Breast epithelium (tissue), 3 donors: ENCODE measurements around the gene GRHL3.

Experiments
- POLR2A ChIP-seq: fragments of 450-650 bp; IDR thresholded peaks from one replicate; pipeline ENCODE4 v1.6.1; 2016; ENCODE audit warnings: antibody characterized with exemption, mild to moderate bottlenecking, moderate library complexity
- POLR2AphosphoS5 ChIP-seq, 3 donors: sonication (generic); formaldehyde crosslinking; IDR thresholded peaks; one replicate each; pipeline ENCODE4 v1.6.1; 2017; ENCODE audit warnings: antibody characterized with exemption in 3 of 3

DNA sequence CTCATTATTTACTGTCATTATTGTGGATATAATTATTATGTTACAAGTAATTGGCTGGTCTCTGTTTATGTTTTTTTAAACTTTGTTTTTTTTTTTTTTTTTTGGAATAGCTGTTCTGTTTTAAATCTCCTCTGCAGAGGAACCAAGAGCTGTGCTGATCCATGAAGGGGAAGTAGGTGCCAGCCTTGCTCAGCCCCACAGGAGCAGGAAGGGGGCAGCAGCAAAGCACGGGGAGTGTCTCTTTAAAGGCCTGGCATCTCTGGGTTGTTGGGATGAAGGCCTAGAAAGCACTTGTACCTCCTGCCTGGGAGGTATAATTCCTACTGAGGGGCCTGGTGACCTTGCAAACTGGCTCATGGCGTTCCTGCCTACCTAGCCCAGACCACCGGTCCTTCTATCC, 2.5 kb upstream of the GRHL3 start:
- TF ChIP-seq POLR2A (no peak), POLR2AphosphoS5 (IDR thresholded peaks at IDR 0.05) (no peak)
